Loucy (cell line): Measurements from ENCODE around the gene PBX4.

Experiments used
- H2AFZ ChIP-seq: fragments of 200-600 bp; sonication (generic); 2 replicates; pipeline ENCODE4 v1.6.0; 2016; ENCODE audit warnings: antibody characterized with exemption, mild to moderate bottlenecking, low read length, moderate library complexity
- H3F3A ChIP-seq: fragments of 200-600 bp; 2 replicates; pipeline ENCODE4 v1.6.0; 2016; ENCODE audit warnings: antibody characterized with exemption, low read depth, mild to moderate bottlenecking
- H3K27me3 ChIP-seq: fragments of 200-600 bp; sonication (generic); 2 replicates; pipeline ENCODE4 v1.6.1; 2014; ENCODE audit warnings: low read length, mild to moderate bottlenecking; ENCODE audit not compliant: insufficient read depth, poor library complexity, severe bottlenecking
- H3K36me3 ChIP-seq: fragments of 200-600 bp; sonication (generic); 2 replicates; pipeline ENCODE4 v1.6.1; 2016; ENCODE audit warnings: low read length; ENCODE audit not compliant: insufficient read depth
- H3K4me1 ChIP-seq: fragments of 200-600 bp; sonication (generic); 2 replicates; pipeline ENCODE4 v1.5.1; 2014; ENCODE audit warnings: low read length, mild to moderate bottlenecking; ENCODE audit not compliant: insufficient read depth, poor library complexity, severe bottlenecking
- H3K4me2 ChIP-seq: fragments of 200-600 bp; sonication (generic); 2 replicates; pipeline ENCODE4 v1.6.0; 2014; ENCODE audit warnings: antibody characterized with exemption, low read length, low read depth, mild to moderate bottlenecking; ENCODE audit not compliant: poor library complexity, severe bottlenecking
- H3K4me3 ChIP-seq: fragments of 200-600 bp; sonication (generic); 2 replicates; pipeline ENCODE4 v1.5.1; 2014; ENCODE audit warnings: low read length, mild to moderate bottlenecking, mixed read lengths; ENCODE audit not compliant: poor library complexity, severe bottlenecking
- H3K79me2 ChIP-seq: fragments of 200-600 bp; sonication (generic); 2 replicates; pipeline ENCODE4 v1.6.1; 2014; ENCODE audit warnings: low read length; ENCODE audit not compliant: insufficient read depth
- H3K9ac ChIP-seq: fragments of 200-600 bp; sonication (generic); 2 replicates; pipeline ENCODE4 v1.6.0; 2014; ENCODE audit warnings: mild to moderate bottlenecking, low read depth, low read length, moderate library complexity; ENCODE audit not compliant: poor library complexity, severe bottlenecking
- H3K9me2 ChIP-seq: fragments of 200-600 bp; sonication (generic); replicated peaks from 2 replicates; pipeline ENCODE4 v1.6.1; 2016; ENCODE audit warnings: low read depth, low read length, mixed read lengths
- H3K9me3 ChIP-seq: fragments of 200-600 bp; sonication (generic); 2 replicates; pipeline ENCODE4 v1.6.1; 2014; ENCODE audit warnings: mild to moderate bottlenecking, antibody characterized with exemption, low read length, low read depth; ENCODE audit not compliant: insufficient read depth
- H4K20me1 ChIP-seq: fragments of 200-600 bp; sonication (generic); 2 replicates; pipeline ENCODE4 v1.6.0; 2014; ENCODE audit warnings: antibody characterized with exemption, low read length, mild to moderate bottlenecking; ENCODE audit not compliant: insufficient read depth, poor library complexity, severe bottlenecking
- CTCF ChIP-seq: fragments of 200-600 bp; sonication (generic); conservative IDR thresholded peaks from 2 replicates; pipeline ENCODE4 v1.5.1; 2014; ENCODE audit warnings: mild to moderate bottlenecking, antibody characterized with exemption, low read length
- EZH2phosphoT487 ChIP-seq: fragments of 200-600 bp; IDR thresholded peaks from 2 replicates; pipeline ENCODE4 v1.6.1; 2018; ENCODE audit warnings: antibody characterized with exemption, mild to moderate bottlenecking, moderate library complexity, borderline replicate concordance

PBX4 gene

GRCh38 chr19:19630062-19630414 is 11.6 kb upstream of the PBX4 start:
- Histone ChIP-seq H4K20me1 (no peaks in the 10 kb centered on the region), H3K4me1 (no peaks in the 10 kb centered on the region), H3K9me2 (no peaks in the 10 kb centered on the region), H3K79me2 (no peaks in the 10 kb centered on the region), H3K9ac (no peak overlapping the region), H3F3A (no peaks in the 10 kb centered on the region), H3K4me2 (no peak overlapping the region), H3K4me3 (no peak overlapping the region), H3K36me3 (peaks cover 17% of the 10 kb centered on the region; the same call in 1 of the 2 replicates), H2AFZ (no peak overlapping the region), H3K9me3 (no peaks in the 10 kb centered on the region), H3K27me3 (no peaks in the 10 kb centered on the region)
- TF ChIP-seq CTCF (no peak), EZH2phosphoT487 (no peak)

- Histone ChIP-seq H2AFZ (no peak overlapping the region), H3K9ac (no peak overlapping the region), H3K9me3 (no peaks in the 10 kb centered on the region), H3K4me2 (no peak overlapping the region), H3K9me2 (no peaks in the 10 kb centered on the region), H3K79me2 (no peaks in the 10 kb centered on the region), H3K4me3 (no peak overlapping the region), H3F3A (no peaks in the 10 kb centered on the region), H3K4me1 (no peaks in the 10 kb centered on the region), H4K20me1 (no peaks in the 10 kb centered on the region), H3K27me3 (no peaks in the 10 kb centered on the region), H3K36me3 (0 out of 2 replicates have a peak, but pooled peaks cover 4% of the 10 kb centered on the region)
- TF ChIP-seq EZH2phosphoT487 (no peak), CTCF (no peak)
Measured at GRCh38 chr19:19628501-19629134, 10.1 kb upstream of the PBX4 start.

- Histone ChIP-seq H2AFZ (no peak within 1 kb of the TSS), H3K4me2 (no peak within 1 kb of the TSS), H3K4me1 (no peaks in the 10 kb centered on the region), H3K9ac (no peak within 1 kb of the TSS), H3K9me3 (no peaks in the 10 kb centered on the region), H3K27me3 (no peaks in the 10 kb centered on the region), H3K9me2 (no peaks in the 10 kb centered on the region), H4K20me1 (no peaks in the 10 kb centered on the region), H3K79me2 (no peaks in the 10 kb centered on the region), H3F3A (no peaks in the 10 kb centered on the region), H3K4me3 (no peak within 1 kb of the TSS), H3K36me3 (no peaks in the 10 kb centered on the region)
- TF ChIP-seq EZH2phosphoT487 (no peak), CTCF (no peak)
Measured at GRCh38 chr19:19627621-19628500, 9.4 kb upstream of the PBX4 start, which contains the start of gene LPAR2. LPAR2 (minus strand) TSS chr19:19628220; CDS start chr19:19627275, 945 bp downstream.
